PFSK-1 (cell line): Measurements from ENCODE around the gene TCAP.

Source experiments
- POLR2AphosphoS5 ChIP-seq: IDR thresholded peaks from 2 replicates; pipeline ENCODE4 v1.6.1; 2012; ENCODE audit warnings: low read depth, mild to moderate bottlenecking, control low read depth, low read length, moderate library complexity
- TF ChIP-seq, protein P1 (sequence below), 2 experiments: IDR thresholded peaks; 2 replicates each; pipeline versions ENCODE4 v1.6.1 to v1.8.0; 2011 to 2012; ENCODE audit warnings: low read depth in 2 of 2, low read length in 2 of 2, control low read depth in 1 of 2, inconsistent platforms in 1 of 2, mild to moderate bottlenecking in 1 of 2, moderate library complexity in 1 of 2; ENCODE audit not compliant: insufficient read depth in 1 of 2

DNA sequence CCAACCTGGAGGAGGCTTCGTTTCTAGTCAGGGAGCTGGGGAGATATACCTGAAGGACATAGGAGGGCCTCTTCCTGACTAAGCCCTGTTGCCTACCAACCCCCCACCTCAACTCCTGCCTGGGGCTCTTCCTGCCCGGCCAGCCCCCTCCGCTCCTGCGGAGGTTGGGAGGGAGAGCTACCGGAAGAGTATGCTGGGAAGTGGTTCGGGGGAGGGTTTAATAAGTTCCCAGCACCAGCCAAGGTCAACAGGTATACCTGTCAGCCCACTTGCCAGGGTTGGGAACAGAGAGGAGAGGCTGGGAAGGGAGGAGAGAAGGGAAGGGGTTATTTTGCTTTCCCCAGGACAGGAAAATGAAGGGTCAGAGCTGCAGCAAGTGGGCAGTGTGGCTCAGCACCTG lies 33.7 kb upstream of the TCAP start:
- TF ChIP-seq, protein P1, sequence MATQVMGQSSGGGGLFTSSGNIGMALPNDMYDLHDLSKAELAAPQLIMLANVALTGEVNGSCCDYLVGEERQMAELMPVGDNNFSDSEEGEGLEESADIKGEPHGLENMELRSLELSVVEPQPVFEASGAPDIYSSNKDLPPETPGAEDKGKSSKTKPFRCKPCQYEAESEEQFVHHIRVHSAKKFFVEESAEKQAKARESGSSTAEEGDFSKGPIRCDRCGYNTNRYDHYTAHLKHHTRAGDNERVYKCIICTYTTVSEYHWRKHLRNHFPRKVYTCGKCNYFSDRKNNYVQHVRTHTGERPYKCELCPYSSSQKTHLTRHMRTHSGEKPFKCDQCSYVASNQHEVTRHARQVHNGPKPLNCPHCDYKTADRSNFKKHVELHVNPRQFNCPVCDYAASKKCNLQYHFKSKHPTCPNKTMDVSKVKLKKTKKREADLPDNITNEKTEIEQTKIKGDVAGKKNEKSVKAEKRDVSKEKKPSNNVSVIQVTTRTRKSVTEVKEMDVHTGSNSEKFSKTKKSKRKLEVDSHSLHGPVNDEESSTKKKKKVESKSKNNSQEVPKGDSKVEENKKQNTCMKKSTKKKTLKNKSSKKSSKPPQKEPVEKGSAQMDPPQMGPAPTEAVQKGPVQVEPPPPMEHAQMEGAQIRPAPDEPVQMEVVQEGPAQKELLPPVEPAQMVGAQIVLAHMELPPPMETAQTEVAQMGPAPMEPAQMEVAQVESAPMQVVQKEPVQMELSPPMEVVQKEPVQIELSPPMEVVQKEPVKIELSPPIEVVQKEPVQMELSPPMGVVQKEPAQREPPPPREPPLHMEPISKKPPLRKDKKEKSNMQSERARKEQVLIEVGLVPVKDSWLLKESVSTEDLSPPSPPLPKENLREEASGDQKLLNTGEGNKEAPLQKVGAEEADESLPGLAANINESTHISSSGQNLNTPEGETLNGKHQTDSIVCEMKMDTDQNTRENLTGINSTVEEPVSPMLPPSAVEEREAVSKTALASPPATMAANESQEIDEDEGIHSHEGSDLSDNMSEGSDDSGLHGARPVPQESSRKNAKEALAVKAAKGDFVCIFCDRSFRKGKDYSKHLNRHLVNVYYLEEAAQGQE (IDR thresholded peaks at IDR 0.05; ENCODE audit: insufficient read depth in 1 of 2, low read depth in 2 of 2, low read length in 2 of 2), result no peak
- no peak for TF ChIP-seq POLR2AphosphoS5
